ENCODE measurements around the gene NUP210.

NUP210 gene

GRCh38 chr3:13364602-13365271 is 55.4 kb downstream of the NUP210 start:
- TF ChIP-seq CTCF (IDR thresholded peaks at IDR 0.05; ENCODE audit: low read depth, low read length, missing control alignments): no peak
- in situ Hi-C loops (cut with HindIII; ENCODE audit: low sequenced_read_pairs): no loop called here

GRCh38 chr3:13362551-13362950 is 57.6 kb downstream of the NUP210 start:
- in situ Hi-C loops (cut with HindIII; ENCODE audit: low sequenced_read_pairs): no loop called here
- no peak for DNase-seq (ENCODE audit: low read depth)
- no peak for TF ChIP-seq CTCF (IDR thresholded peaks at IDR 0.05; ENCODE audit: low read depth, low read length, missing control alignments)
- H3K4me3 ChIP-seq (ENCODE audit: low read depth, low read length): no peak overlapping the region

More at GRCh38 chr3:13364602-13365271, 55.4 kb downstream of the NUP210 start:
- no peak for DNase-seq (ENCODE audit: low read depth)
- no peak overlapping the region for H3K4me3 ChIP-seq (ENCODE audit: low read depth, low read length)

- no peak for DNase-seq (ENCODE audit: low read depth)
- in situ Hi-C loops (cut with HindIII; ENCODE audit: low sequenced_read_pairs): no loop called here
- no peak overlapping the region for H3K4me3 ChIP-seq (ENCODE audit: low read depth, low read length)
- TF ChIP-seq CTCF (IDR thresholded peaks at IDR 0.05; ENCODE audit: low read depth, low read length, missing control alignments): no peak
These were observed 60.2 kb downstream of the NUP210 start for GRCh38 chr3:13359916-13360315.

GRCh38 chr3:13358643-13359042 is 61.5 kb downstream of the NUP210 start:
- no peak for TF ChIP-seq CTCF (IDR thresholded peaks at IDR 0.05; ENCODE audit: low read depth, low read length, missing control alignments)
- no peak for DNase-seq (ENCODE audit: low read depth)
- H3K4me3 ChIP-seq (ENCODE audit: low read depth, low read length): no peak overlapping the region
- in situ Hi-C loops (cut with HindIII; ENCODE audit: low sequenced_read_pairs): no loop called here

- in situ Hi-C loops (cut with HindIII; ENCODE audit: low sequenced_read_pairs): no loop called here
- TF ChIP-seq CTCF (IDR thresholded peaks at IDR 0.05; ENCODE audit: low read depth, low read length, missing control alignments): no peak
These were observed 62.1 kb downstream of the NUP210 start for GRCh38 chr3:13358051-13358450.

GRCh38 chr3:13357074-13357473 is 63.0 kb downstream of the NUP210 start:
- no peak for TF ChIP-seq CTCF (IDR thresholded peaks at IDR 0.05; ENCODE audit: low read depth, low read length, missing control alignments)
- in situ Hi-C loops (cut with HindIII; ENCODE audit: low sequenced_read_pairs): no loop called here
- DNase-seq (ENCODE audit: low read depth): no peak
- H3K4me3 ChIP-seq (ENCODE audit: low read depth, low read length): no peak overlapping the region

More at GRCh38 chr3:13358051-13358450, 62.1 kb downstream of the NUP210 start:
- DNase-seq (ENCODE audit: low read depth): no peak
- no peak overlapping the region for H3K4me3 ChIP-seq (ENCODE audit: low read depth, low read length)
